GM19025 (cell line): ENCODE results near the gene GOLGA8S.
"Not testable (repeated sequence)": the region's sequence is repeated elsewhere in the genome, so short reads cannot be mapped to it uniquely, and the experiment has no call there.

Experiments
- ATAC-seq: cut with Tn5 transposase; IDR thresholded peaks from one replicate; pipeline ENCODE4 v1.9.1; 2021; ENCODE audit warnings: mild to moderate bottlenecking, low read depth, moderate library complexity; ENCODE audit not compliant: unreplicated experiment

Gene GOLGA8S

GRCh38 chr15:23354448-23354847, at the start of gene GOLGA8S:
TSS of gene GOLGA8S (plus strand) at chr15:23354748. CDS start at chr15:23354810, 62 bp downstream.
- not testable (repeated sequence) for ATAC-seq

- ATAC-seq: not testable (repeated sequence)
Measured at GRCh38 chr15:23304805-23305204, 49.7 kb upstream of the GOLGA8S start.

- ATAC-seq: not testable (repeated sequence)
Measured at GRCh38 chr15:23305921-23306320, 48.6 kb upstream of the GOLGA8S start.

GRCh38 chr15:23311233-23311632, 43.3 kb upstream of the GOLGA8S start:
- not testable (repeated sequence) for ATAC-seq

GRCh38 chr15:23334096-23334495, 20.5 kb upstream of the GOLGA8S start, which contains the start of gene GOLGA6L26:
TSS of gene GOLGA6L26 (minus strand) at chr15:23334196. CDS start at chr15:23334135, 61 bp downstream.
- not testable (repeated sequence) for ATAC-seq

GRCh38 chr15:23362622-23363021, 8.1 kb downstream of the GOLGA8S start:
- not testable (repeated sequence) for ATAC-seq

- not testable (repeated sequence) for ATAC-seq
Measured at GRCh38 chr15:23364261-23364660, 9.7 kb downstream of the GOLGA8S start.

GRCh38 chr15:23370578-23370977, 16.0 kb downstream of the GOLGA8S start:
- ATAC-seq: no peak

- not testable (repeated sequence) for ATAC-seq
Measured at GRCh38 chr15:23371134-23371533, 16.6 kb downstream of the GOLGA8S start.

- ATAC-seq: not testable (repeated sequence)
Measured at GRCh38 chr15:23371868-23372267, 17.3 kb downstream of the GOLGA8S start.

- no peak for ATAC-seq
Measured at GRCh38 chr15:23372284-23372683, 17.7 kb downstream of the GOLGA8S start.

- not testable (repeated sequence) for ATAC-seq
Measured at GRCh38 chr15:23372891-23373600, 18.5 kb downstream of the GOLGA8S start.

- not testable (repeated sequence) for ATAC-seq
Measured at GRCh38 chr15:23374226-23374625, 19.7 kb downstream of the GOLGA8S start.

GRCh38 chr15:23378946-23379345, 24.4 kb downstream of the GOLGA8S start:
- not testable (repeated sequence) for ATAC-seq

GRCh38 chr15:23380700-23381099, 26.2 kb downstream of the GOLGA8S start:
- ATAC-seq: not testable (repeated sequence)

- not testable (repeated sequence) for ATAC-seq
Measured at GRCh38 chr15:23381192-23381591, 26.6 kb downstream of the GOLGA8S start.

- ATAC-seq: no peak
Measured at GRCh38 chr15:23384371-23384770, 29.8 kb downstream of the GOLGA8S start.

- no peak for ATAC-seq
Measured at GRCh38 chr15:23385886-23386430, 31.4 kb downstream of the GOLGA8S start.

GRCh38 chr15:23387621-23388190, 33.2 kb downstream of the GOLGA8S start:
- no peak for ATAC-seq

- ATAC-seq: no peak
Measured at GRCh38 chr15:23395030-23395692, 40.6 kb downstream of the GOLGA8S start.

- no peak for ATAC-seq
Measured at GRCh38 chr15:23395832-23396231, 41.3 kb downstream of the GOLGA8S start.
